ENCODE results near the gene KAT2A. TPM values are rescaled to one million over a fixed set of nuclear protein-coding genes. Genes with fewer than 3 reads are reported as not detected.
A peak's percentile ranks its signal among the peaks of the same experiment; 100 is the strongest.

The KAT2A gene
- total RNA-seq, 1 experiment from 2014 or later: 42.1 TPM

DNA sequence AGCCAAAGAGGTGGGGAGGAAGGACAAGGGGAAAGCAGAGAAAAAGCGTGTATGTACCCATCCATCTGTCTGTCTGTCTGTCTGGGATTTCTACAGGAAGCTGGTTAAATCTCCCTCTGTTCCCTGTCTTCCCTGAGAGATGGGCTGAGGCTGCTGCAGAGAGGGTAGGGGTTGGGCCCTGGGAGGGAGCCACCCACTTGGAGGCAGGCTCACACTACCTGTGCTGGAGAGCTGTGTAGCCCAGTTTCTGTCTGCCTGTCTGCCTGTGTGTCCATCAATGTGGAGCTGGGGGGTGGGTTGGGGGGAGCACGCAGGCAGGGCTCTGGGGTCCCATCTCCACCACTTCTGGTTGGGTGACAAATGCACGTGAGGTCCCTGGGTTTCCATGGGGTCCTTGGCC lies 52.2 kb downstream of the KAT2A start:
- Histone ChIP-seq H3K79me2 (ENCODE audit: low read depth) (no peaks in the 10 kb centered on the region), H3K4me2 (no peak overlapping the region), H3F3A (ENCODE audit: insufficient read depth, low read depth) (no peaks in the 10 kb centered on the region), H3K9me2 (ENCODE audit: insufficient read depth) (no peaks in the 10 kb centered on the region), H3K4me1 (replicated peaks; ENCODE audit: insufficient read depth) (no peaks in the 10 kb centered on the region), H4K20me1 (ENCODE audit: insufficient read depth) (no peaks in the 10 kb centered on the region), H3K27me3 (ENCODE audit: insufficient read depth, low read depth) (peaks cover 20% of the 10 kb centered on the region), H3K36me3 (ENCODE audit: low read depth) (no peaks in the 10 kb centered on the region), H3K27ac (no peak overlapping the region), H3K4me3 (no peak overlapping the region), H3K9me3 (ENCODE audit: insufficient read depth, low read depth) (no peaks in the 10 kb centered on the region), H2AFZ (no peak overlapping the region)
- ChIA-PET CTCF (no interaction called here), POLR2A (ENCODE audit: unreplicated experiment) (no interaction called here)
- intact Hi-C loops (cut with micrococcal nuclease; ENCODE audit: unreplicated experiment): no loop called here
- DNase-seq: no peak
- no TSS peak for BruUV-seq (replicated peaks)
- no peak for TF ChIP-seq EZH2 (IDR thresholded peaks at IDR 0.05; ENCODE audit: low read depth)
- TF ChIP-seq, protein P1, sequence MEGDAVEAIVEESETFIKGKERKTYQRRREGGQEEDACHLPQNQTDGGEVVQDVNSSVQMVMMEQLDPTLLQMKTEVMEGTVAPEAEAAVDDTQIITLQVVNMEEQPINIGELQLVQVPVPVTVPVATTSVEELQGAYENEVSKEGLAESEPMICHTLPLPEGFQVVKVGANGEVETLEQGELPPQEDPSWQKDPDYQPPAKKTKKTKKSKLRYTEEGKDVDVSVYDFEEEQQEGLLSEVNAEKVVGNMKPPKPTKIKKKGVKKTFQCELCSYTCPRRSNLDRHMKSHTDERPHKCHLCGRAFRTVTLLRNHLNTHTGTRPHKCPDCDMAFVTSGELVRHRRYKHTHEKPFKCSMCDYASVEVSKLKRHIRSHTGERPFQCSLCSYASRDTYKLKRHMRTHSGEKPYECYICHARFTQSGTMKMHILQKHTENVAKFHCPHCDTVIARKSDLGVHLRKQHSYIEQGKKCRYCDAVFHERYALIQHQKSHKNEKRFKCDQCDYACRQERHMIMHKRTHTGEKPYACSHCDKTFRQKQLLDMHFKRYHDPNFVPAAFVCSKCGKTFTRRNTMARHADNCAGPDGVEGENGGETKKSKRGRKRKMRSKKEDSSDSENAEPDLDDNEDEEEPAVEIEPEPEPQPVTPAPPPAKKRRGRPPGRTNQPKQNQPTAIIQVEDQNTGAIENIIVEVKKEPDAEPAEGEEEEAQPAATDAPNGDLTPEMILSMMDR (conservative IDR thresholded peaks at IDR 0.05): no peak

DNA sequence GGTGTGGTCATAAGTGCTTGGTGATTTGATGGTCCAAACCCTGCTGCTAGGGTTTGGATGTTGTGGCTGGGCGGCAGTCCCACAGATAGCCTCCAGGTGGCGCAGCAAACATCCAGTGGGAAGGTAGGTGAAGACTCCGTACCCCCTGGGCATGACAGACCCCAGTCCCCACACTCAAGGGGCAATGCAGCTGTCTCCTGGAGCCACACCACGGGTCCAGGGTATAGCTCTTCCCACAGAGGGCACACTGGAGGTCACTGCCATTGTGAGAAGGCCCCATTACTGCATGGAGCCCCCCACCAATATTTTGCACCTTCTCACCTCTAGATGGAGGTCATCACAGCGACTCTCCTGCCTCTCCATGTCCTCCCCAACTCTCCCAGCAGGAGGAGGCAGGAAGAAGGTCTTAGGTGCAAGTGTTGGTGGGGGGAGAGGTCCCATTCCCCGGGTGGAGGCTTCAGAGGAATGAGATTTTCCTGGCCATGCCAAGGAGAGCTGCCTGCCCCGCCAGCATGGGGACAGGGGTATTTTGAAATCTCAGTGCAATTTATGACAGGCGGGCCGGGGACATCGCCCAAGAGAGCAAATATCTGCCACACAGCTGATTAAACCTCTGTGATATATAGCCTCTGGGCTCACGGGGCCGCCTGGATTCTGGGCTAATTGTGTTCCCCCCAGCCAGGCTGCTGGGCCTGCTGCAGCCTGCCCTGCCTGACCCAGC lies 53.6 kb downstream of the KAT2A start:
- Histone ChIP-seq H3K9me2 (ENCODE audit: insufficient read depth) (no peaks in the 10 kb centered on the region), H3K4me2 (no peak overlapping the region), H4K20me1 (ENCODE audit: insufficient read depth) (no peaks in the 10 kb centered on the region), H3F3A (ENCODE audit: insufficient read depth, low read depth) (no peaks in the 10 kb centered on the region), H3K27me3 (ENCODE audit: insufficient read depth, low read depth) (peaks cover 20% of the 10 kb centered on the region), H3K9me3 (ENCODE audit: insufficient read depth, low read depth) (no peaks in the 10 kb centered on the region), H2AFZ (no peak overlapping the region), H3K79me2 (ENCODE audit: low read depth) (no peaks in the 10 kb centered on the region), H3K4me3 (no peak overlapping the region), H3K4me1 (replicated peaks; ENCODE audit: insufficient read depth) (no peaks in the 10 kb centered on the region), H3K27ac (no peak overlapping the region), H3K36me3 (ENCODE audit: low read depth) (no peaks in the 10 kb centered on the region)
- intact Hi-C loops (cut with micrococcal nuclease; ENCODE audit: unreplicated experiment): no loop called here
- POLR2A ChIA-PET (ENCODE audit: unreplicated experiment): no interaction called here
- peak in 1 of 2 experiments; percentile 52 for DNase-seq
- CTCF ChIA-PET: interaction anchor here (0.5 kb wide), 1 partner anchor 12 kb away, joined by 3 read pairs; no protein-coding TSS in a partner anchor
- no peak for TF ChIP-seq EZH2 (IDR thresholded peaks at IDR 0.05; ENCODE audit: low read depth)
- TF ChIP-seq, protein P1 (conservative IDR thresholded peaks at IDR 0.05): peak; percentile 86
- BruUV-seq (replicated peaks): no TSS peak

DNA sequence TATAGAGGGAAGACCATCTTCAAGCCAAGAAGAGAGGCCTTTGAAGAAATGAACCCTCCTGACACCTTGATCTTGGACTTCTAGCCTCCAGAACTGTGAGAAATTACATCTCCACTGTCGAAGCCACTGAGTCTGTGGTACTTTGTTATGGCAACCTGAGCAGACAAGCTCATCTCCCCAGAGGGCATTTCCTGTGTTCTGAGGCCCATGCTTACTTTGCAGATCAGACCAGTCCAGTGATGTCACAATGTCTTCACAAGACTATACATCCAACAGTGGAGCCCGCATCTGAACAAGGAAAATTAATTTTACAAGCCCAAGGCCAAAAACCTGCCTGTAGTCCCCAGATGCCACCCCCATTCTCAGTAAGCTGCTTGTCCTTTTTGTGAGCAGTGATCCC lies 56.0 kb downstream of the KAT2A start:
- H3K4me3 ChIP-seq: no peak overlapping the region
- H3K4me2 ChIP-seq: no peak overlapping the region
- TF ChIP-seq, protein P1 (conservative IDR thresholded peaks at IDR 0.05): no peak
- no peak for TF ChIP-seq EZH2 (IDR thresholded peaks at IDR 0.05; ENCODE audit: low read depth)
- POLR2A ChIA-PET (ENCODE audit: unreplicated experiment): no interaction called here
- DNase-seq: no peak
- no peak overlapping the region for H2AFZ ChIP-seq
- H3F3A ChIP-seq (ENCODE audit: insufficient read depth, low read depth): no peaks in the 10 kb centered on the region
- CTCF ChIA-PET: interaction anchor here (0.6 kb wide), 1 partner anchor 19 kb away, joined by 4 read pairs; no protein-coding TSS in a partner anchor
- H3K9me2 ChIP-seq (ENCODE audit: insufficient read depth): no peaks in the 10 kb centered on the region
- H4K20me1 ChIP-seq (ENCODE audit: insufficient read depth): no peaks in the 10 kb centered on the region
- H3K4me1 ChIP-seq (replicated peaks; ENCODE audit: insufficient read depth): no peaks in the 10 kb centered on the region
- intact Hi-C loops (cut with micrococcal nuclease; ENCODE audit: unreplicated experiment): no loop called here
- no peaks in the 10 kb centered on the region for H3K79me2 ChIP-seq (ENCODE audit: low read depth)
- no peak overlapping the region for H3K27ac ChIP-seq
- H3K9me3 ChIP-seq (ENCODE audit: insufficient read depth, low read depth): no peaks in the 10 kb centered on the region
- no peaks in the 10 kb centered on the region for H3K27me3 ChIP-seq (ENCODE audit: insufficient read depth, low read depth)
- BruUV-seq (replicated peaks): no TSS peak
- H3K36me3 ChIP-seq (ENCODE audit: low read depth): no peaks in the 10 kb centered on the region

Other genes starting within 250 kb of the KAT2A start
- gene ACLY, start 202.4 kb downstream of the KAT2A start, total RNA-seq (2021): 106 and 184 TPM in 2 replicates
- 3.0 and 4.0 TPM in 2 replicates for gene ODAD4, start 190.8 kb downstream of the KAT2A start, total RNA-seq (2021)
- gene CNP, start 154.6 kb downstream of the KAT2A start, total RNA-seq (2021): 60.6 and 64.7 TPM in 2 replicates
- gene DNAJC7, start 103.9 kb downstream of the KAT2A start, total RNA-seq (2021): 75.5 and 96.1 TPM in 2 replicates
- gene NKIRAS2, start 101.3 kb downstream of the KAT2A start, total RNA-seq (2021): 38.3 and 39.7 TPM in 2 replicates
- gene C17orf113, start 70.8 kb downstream of the KAT2A start, total RNA-seq (2021): 3.4 and 3.7 TPM in 2 replicates
- gene ZNF385C, start 22.9 kb downstream of the KAT2A start, total RNA-seq (2021): 1.7 and 2.1 TPM in 2 replicates
- 17.9 and 26.0 TPM in 2 replicates for gene DHX58, start 8.7 kb downstream of the KAT2A start, total RNA-seq (2021)
- 0.33 TPM in 1 of 2 replicates, not detected in the other for gene HSPB9, start 1.4 kb upstream of the KAT2A start, total RNA-seq (2021)
- 97.0 and 120 TPM in 2 replicates for gene RAB5C, start 33.6 kb upstream of the KAT2A start, total RNA-seq (2021)
- not detected in 2 replicates for gene KCNH4, start 59.8 kb upstream of the KAT2A start, total RNA-seq (2021)
- gene HCRT, start 64.1 kb upstream of the KAT2A start, total RNA-seq (2021): not detected in 2 replicates
- gene GHDC, start 73.1 kb upstream of the KAT2A start, total RNA-seq (2021): 21.5 and 28.6 TPM in 2 replicates
- 19.5 and 21.1 TPM in 2 replicates for gene STAT5B, start 155.0 kb upstream of the KAT2A start, total RNA-seq (2021)
- 3.4 and 12.1 TPM in 2 replicates for gene STAT5A, start 167.1 kb upstream of the KAT2A start, total RNA-seq (2021)